SK-N-DZ (cell line): ENCODE data around the gene ICAM1.

ENCODE experiments used
- DNase-seq: peaks from one replicate; pipeline ENCODE4 v3.0.0-alpha.2; 2015; ENCODE audit warnings: low spot score
- small RNA-seq, 2 experiments: library from RNA; depleted of rRNA; stranded (forward); fragments of <200 nt; gene quantifications; one replicate each; pipeline ENCODE3, GENCODE V24; 2014

ICAM1 gene

DNA sequence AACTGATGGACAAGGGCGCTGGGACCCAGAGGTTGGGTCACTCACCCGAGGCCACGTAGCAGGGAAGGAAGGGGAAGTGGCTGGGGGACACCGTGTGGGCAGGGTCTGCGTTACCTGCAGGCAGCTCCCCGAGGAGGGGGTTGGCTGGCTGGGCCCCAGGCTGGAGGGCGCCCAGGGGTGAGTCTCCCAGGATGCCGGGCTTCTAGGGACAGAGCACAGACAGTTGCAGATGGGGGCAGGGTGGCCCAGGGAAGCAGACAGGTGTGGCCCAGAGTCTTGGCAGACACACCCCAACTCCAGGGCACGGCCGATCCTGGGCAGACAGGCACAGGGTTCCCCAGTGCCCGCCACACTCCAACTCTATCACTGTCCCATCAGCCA, 50.5 kb downstream of the ICAM1 start:
- no peak for DNase-seq

DNA sequence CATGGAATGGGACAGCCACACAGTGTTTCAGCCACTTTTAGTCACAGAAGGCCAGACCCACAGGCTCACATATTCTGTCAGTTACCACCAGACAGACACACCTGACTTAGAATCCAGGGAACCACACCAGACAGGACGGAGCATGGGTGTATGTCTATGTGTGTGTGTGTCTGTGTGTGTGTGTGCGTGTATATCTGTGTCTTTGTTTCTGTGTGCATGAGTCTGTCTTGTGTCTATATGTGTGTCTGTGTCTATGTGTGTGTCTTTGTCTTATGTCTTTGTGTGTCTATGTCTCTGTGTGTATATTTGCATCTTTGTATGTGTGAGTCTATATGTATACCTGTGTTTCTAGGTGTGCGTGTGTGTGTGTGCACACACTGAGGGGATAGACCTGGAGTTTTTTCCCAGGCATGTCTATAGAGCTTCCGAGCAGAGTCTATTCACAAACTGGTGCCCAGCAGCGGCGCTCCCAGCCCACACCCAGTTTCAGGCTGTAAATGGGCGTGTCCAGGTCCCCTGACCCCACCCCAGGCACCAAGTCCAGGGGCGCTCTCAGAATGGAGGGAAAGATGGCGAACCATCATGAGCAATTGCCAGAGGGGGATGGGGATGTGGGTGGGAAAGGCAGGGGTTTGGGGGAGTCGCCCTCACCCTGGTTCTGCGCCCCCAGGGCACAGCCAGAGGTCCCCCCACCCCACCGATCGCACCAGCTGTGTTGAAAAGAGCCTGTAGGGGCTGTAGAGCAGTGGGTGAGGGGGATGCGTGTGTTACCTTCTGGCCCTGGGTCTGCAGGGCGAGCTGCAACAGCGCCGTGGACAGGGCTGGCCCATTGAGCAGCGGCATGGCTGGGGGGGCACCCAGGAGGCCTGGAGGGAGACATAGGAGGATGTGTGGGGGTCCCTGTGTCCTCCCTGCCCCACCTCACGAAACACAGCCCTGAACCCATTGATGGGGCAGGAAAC, 51.2 kb downstream of the ICAM1 start:
- DNase-seq: no peak

- no peak for DNase-seq
Observed at GRCh38 chr19:10325732-10326131, 54.8 kb downstream of the ICAM1 start.

DNA sequence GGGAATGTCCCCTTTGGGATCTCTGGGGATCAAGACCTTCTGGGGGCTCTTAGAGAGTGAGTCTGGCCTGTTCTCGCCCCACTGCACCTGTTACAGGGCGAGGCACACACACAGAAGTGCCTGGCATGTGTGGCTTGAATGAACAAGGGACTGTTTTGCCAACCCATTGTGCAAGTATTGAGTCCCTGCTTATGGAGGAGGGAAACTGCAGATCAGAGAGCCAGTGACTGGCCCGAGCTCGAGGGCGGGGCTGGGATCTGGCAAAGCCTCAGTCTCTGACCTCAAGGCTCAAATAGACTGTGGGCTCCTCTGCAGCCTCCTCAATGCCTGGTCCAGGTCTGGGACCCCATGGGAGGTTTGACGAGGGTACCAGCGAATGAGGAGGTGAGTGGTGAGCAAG, 56.9 kb downstream of the ICAM1 start:
- no peak for DNase-seq

DNA sequence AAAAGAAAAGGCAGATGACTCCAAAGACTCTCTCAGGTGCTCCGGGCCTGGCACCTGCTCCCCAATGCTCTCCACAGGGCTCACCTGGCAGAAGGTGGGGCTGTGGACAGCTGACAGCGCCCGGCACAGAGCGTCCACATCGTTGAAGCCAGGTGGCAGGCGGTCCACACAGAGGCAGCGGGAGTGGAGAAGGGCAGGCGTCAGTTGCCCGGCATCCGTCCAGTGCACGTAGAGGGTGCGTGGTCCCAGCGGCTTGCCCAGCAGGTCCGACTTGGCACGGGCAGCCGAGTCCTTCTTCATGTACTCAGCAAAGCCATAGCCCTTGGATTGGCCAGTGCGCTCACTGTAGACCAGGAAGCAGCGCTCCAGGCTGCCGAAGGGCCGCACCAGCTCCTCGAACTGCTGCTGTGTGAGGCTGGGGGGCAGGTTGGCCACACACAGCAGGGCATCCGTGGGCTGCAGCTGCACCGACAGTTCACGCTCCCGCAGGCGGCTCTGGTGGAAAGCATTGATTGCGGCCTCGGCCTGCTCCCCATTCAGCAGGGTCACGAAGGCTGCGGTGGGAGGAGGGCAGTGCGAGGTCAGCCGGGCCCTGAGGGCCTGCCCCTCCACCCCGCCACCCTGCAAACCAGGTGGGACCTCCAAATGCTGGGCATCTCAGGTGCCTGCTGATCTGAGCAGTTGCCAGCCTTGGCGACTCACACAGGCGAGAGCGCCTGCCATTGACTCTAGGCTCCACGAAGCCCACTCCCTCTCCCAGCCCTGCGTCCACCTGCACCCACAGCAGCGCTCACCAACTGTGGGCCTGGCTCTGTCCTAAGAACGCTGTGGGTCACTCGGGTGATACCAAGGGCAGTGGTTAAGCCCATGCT, 57.9 kb downstream of the ICAM1 start:
- DNase-seq: no peak

- DNase-seq: no peak
Observed at GRCh38 chr19:10329555-10329954, 58.6 kb downstream of the ICAM1 start.

- DNase-seq: no peak
Observed at GRCh38 chr19:10332158-10332964, 61.4 kb downstream of the ICAM1 start.

GRCh38 chr19:10332965-10333757, 62.2 kb downstream of the ICAM1 start, which contains the start of gene RAVER1:
Gene RAVER1, minus strand, starts transcription at chr19:10333529. Its CDS starts 22 bp downstream, at chr19:10333507.
- DNase-seq: peak; percentile 93

DNA sequence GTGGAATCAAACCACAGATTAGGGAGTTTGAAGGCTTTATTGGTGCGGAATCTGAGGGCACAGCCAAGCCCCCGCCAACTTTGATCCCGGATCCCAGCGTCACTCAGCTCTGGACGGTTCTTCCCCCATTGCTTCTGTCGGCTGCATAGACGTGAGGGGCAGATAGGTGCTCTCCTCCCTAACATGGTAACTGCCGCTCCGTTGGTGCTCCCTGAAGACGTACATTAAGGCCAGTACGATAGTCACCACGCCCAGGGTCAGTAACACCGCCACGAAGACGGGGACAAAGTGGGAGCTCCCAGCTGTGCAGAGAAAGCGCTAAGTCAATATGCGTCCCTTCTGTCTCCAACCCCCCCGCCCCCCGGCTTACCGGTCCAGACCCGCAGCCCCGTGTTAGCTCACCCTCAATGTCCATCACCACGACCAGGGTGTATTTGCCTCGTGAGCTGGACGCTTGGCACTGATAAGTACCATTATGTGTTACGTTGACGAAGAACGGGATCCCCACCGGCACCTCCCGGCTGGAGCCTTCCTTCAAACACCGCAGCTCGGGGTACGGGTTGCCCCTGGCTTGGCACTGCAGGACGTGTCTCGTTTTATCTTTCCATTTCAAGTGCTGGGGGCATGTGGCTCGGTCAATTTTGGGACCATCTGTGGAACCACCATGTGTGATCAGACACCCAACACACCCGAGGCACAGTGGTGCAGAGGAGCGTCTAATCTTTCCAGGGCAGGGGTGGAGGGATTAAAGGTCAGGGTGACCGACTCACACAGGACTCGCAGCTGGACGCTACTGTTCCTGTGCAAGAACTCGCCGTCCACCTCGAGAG, 63.1 kb downstream of the ICAM1 start:
- no peak for DNase-seq

DNA sequence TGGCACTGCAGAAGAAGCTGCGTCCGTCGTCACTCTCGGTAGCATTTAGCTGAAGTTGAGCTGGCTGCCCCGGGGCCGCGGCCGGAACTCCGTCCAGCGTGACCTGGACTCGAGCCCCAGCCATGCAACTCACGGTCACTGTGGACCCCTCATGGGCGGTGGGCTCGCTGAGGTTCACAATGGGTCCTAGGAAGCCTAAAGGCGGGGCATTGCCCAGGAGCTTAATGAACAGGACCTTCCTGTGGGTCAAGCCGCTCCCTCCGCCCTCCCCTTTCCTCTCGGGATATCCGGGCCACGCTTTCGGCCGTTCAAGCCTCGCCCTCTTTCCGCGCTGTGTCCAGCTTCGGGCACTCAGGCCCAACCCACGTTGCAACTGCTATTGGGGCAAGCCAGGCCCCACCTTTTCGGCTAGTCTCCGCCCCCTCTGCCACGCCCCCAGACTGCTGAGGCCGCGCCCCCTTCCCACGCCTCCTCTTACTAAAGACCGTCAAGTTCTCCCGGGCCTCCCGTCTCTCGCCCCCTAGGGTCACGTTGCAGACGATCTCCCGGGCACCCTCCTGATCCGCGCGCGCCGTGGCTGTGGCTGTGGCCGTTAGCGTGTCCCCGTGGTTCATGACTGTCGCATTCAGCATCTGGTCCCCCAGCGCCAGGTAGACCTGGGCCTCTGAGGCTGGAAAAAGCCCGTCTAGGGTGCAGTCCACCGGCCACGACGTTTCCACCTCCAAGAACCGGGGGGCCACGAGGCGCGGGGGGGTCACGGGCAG, 63.9 kb downstream of the ICAM1 start:
- peak; percentile 81 for DNase-seq

DNA sequence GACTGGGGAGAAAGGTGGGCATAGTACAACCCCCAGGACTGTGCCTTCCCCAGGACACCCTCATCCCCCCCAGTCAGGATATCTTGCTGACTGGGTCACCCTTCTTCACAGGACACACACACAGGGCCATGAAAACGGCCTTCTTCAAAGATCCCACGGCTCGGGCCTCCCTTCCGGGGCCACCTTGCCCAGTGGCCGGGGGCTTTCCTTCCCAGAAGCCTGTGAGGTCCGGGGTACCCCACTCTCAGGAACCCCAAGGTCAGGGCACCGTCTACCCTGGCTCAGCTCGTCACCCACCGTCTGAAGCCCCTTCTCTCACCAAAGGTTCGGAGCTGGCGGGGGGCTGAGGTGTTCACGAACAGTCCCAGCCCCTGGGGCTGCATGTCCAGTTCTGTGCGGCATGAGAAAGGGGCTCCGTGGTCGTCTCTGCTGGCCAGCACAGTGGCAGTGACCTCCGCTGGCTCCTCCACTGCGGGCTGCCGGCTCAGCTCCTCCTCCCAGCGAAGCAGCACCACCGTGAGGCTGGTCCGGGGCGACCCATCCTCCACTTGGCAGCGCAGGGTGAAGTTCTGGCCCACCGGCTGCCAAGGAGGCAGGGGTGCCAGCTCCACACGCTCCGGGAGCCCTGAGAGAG, 64.5 kb downstream of the ICAM1 start:
- no peak for DNase-seq

Small RNA genes lying within 50 kb of the gene (small RNA-seq; reads per million reads assigned to genes)
- gene AC011511.1 (0 reads per million in 2 experiments), gene AC011511.4 (0 reads per million in 2 experiments), gene MIR4322 (0 reads per million in 2 experiments)
